Body of pancreas (tissue), 4 donors: ENCODE measurements around the gene S100A14. TPM values are rescaled to one million over a fixed set of nuclear protein-coding genes. Genes with fewer than 3 reads are reported as not detected.
"Not testable (repeated sequence)": the region's sequence is repeated elsewhere in the genome, so short reads cannot be mapped to it uniquely, and the experiment has no call there.

ENCODE experiments used
- ATAC-seq: fragments of 150-250 bp; one replicate; pipeline ENCODE4 v1.9.1; 2016
- DNase-seq, 4 donors: peaks; one replicate each; pipeline ENCODE4 v3.0.0-alpha.2; 2019
- H3K27ac ChIP-seq, 4 donors: fragments of 200-600 bp; sonication (generic); 1 replicate in 3 of 4; 2 replicates in 1 of 4; pipeline versions ENCODE4 v1.5.1 to v1.6.1; 2016 to 2019; ENCODE audit warnings: mild to moderate bottlenecking in 1 of 4, mixed read lengths in 1 of 4, moderate library complexity in 1 of 4
- H3K27me3 ChIP-seq, 2 donors: fragments of 200-600 bp; sonication (generic); one replicate each; pipeline ENCODE4 v1.6.0; 2016; ENCODE audit warnings: mild to moderate bottlenecking in 1 of 2
- H3K36me3 ChIP-seq, 2 donors: fragments of 200-600 bp; sonication (generic); replicated peaks in 1 of 2; 2 replicates each; pipeline ENCODE4 v1.5.1; 2016; ENCODE audit warnings: low read depth in 2 of 2; ENCODE audit not compliant: insufficient read depth in 1 of 2
- H3K4me1 ChIP-seq: fragments of 200-600 bp; sonication (generic); one replicate; pipeline ENCODE4 v1.6.0; 2016
- H3K4me3 ChIP-seq, 2 donors: fragments of 200-600 bp; sonication (generic); 1 replicate in 1 of 2; 2 replicates in 1 of 2; pipeline ENCODE4 v1.5.1; 2016 to 2019
- H3K9me3 ChIP-seq, 3 donors: fragments of 200-600 bp; sonication (generic); 1 replicate in 2 of 3; 2 replicates in 1 of 3; pipeline ENCODE4 v1.5.1; 2016
- CTCF ChIP-seq, 7 experiments: fragments of 450-650 bp in 4 of 7; fragments of 200-600 bp in 3 of 7; sonication (generic) in 3 of 7; IDR thresholded peaks; one replicate each; pipeline ENCODE4 v1.5.1; 2016 to 2019; ENCODE audit warnings: antibody characterized with exemption in 7 of 7
- POLR2A ChIP-seq, 3 donors: fragments of 450-650 bp; IDR thresholded peaks; one replicate each; pipeline ENCODE4 v1.6.1; 2016; ENCODE audit warnings: antibody characterized with exemption in 3 of 3, mild to moderate bottlenecking in 2 of 3
- WGBS, 2 donors: methylation state at CpG; one replicate each; pipeline ENCODE4 v1.1.5; 2017; 5-methylcytosine and 5-hydroxymethylcytosine counted together
- intact Hi-C: fragments of 100-400 bp; cut with DNase I; formaldehyde crosslinking; loops from one replicate; pipeline ENCODE4 v1.15.1; 2023
- total RNA-seq, 2 donors: library from RNA; depleted of rRNA; stranded (reverse); fragments of >200 nt; gene quantifications; one replicate each; pipeline ENCODE4 v1.1.0, GENCODE V29; 2016

Gene S100A14
- total RNA-seq, 2 donors from 2014 or later, result 12.2 to 30.4 TPM

GRCh38 chr1:153643100-153643499 lies 27.0 kb upstream of the S100A14 start:
- Histone ChIP-seq H3K27ac (peak overlapping the region in 2 of 4 donors; percentile 36 to 38), H3K36me3 (peaks cover 22 to 39% of the 10 kb centered on the region in 2 donors), H3K4me3 (no peak overlapping the region), H3K4me1 (peaks cover 80% of the 10 kb centered on the region), H3K27me3 (no peaks in the 10 kb centered on the region), H3K9me3 (no peaks in the 10 kb centered on the region)
- TF ChIP-seq CTCF (IDR thresholded peaks at IDR 0.05) (no peak), POLR2A (IDR thresholded peaks at IDR 0.05) (no peak)
- DNase-seq (no peak), ATAC-seq (no peak)
- 87 to 90% methylated on average over 11 of the region's 11 CpGs for WGBS, 2 donors
- intact Hi-C loops, result no loop called here

DNA sequence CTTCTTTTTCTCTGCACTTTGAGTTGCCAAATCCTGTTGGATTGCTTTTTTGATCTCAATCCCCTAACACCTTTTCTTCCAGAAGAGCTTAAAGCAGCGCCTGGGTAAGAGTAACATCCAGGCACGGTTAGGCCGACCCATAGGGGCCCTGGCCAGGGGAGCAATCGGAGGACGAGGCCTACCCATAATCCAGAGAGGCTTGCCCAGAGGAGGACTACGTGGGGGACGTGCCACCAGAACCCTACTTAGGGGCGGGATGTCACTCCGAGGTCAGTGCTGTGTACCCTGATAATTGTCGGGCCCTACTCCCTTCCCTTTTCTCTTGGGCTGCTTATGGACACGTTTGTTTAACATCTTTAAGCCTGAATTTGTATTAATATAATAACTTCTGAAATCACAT lies 26.0 kb upstream of the S100A14 start:
- ATAC-seq, result no peak
- whole genome bisulfite sequencing, 2 donors, result 78 to 83% methylated on average over 11 of the region's 11 CpGs
- no peak overlapping the region for H3K4me3 ChIP-seq
- no peaks in the 10 kb centered on the region for H3K27me3 ChIP-seq
- H3K9me3 ChIP-seq, result no peaks in the 10 kb centered on the region
- DNase-seq, result no peak
- peak overlapping the region in 1 of 4 donors; percentile 17 for H3K27ac ChIP-seq
- H3K4me1 ChIP-seq, result peaks cover 80% of the 10 kb centered on the region
- TF ChIP-seq POLR2A (IDR thresholded peaks at IDR 0.05) (no peak), CTCF (IDR thresholded peaks at IDR 0.05) (no peak)
- intact Hi-C loops, result no loop called here
- H3K36me3 ChIP-seq, result peaks cover 22 to 39% of the 10 kb centered on the region in 2 donors

- intact Hi-C loops, result no loop called here
- no peaks in the 10 kb centered on the region for H3K9me3 ChIP-seq
- no peaks in the 10 kb centered on the region for H3K27me3 ChIP-seq
- ATAC-seq (no peak), DNase-seq (no peak)
- TF ChIP-seq CTCF (IDR thresholded peaks at IDR 0.05) (no peak), POLR2A (IDR thresholded peaks at IDR 0.05) (no peak)
- peak overlapping the region in 1 of 4 donors; percentile 3 for H3K27ac ChIP-seq
- H3K4me1 ChIP-seq, result peaks cover 84% of the 10 kb centered on the region
- H3K36me3 ChIP-seq, result peaks cover 21 to 38% of the 10 kb centered on the region in 2 donors
- WGBS, 2 donors, result 51 to 63% methylated on average over 6 of the region's 6 CpGs
- no peak overlapping the region for H3K4me3 ChIP-seq
These were observed 24.7 kb upstream of the S100A14 start for GRCh38 chr1:153640861-153641260.

DNA sequence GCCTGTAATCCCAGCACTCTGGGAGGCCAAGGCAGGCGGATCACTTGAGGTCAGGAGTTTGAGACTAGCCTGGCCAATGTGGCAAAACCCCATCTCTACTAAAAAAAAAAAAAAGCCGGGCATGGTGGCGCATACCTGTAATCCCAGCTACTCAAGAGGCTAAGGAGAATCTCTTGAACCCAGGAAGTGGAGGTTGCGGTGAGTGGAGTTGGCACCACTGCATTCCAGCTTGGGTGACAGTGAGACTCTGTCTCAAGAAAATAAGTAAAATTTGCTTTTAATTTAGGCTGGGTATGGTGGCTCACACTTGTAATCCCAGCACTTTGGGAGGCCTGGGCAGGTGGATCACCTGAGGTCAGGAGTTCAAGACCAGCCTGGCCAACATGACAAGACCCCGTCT lies 24.1 kb upstream of the S100A14 start:
- ATAC-seq, H3K9me3 ChIP-seq, intact Hi-C loops, H3K27me3 ChIP-seq, H3K4me3 ChIP-seq, DNase-seq: not testable (repeated sequence)
- 94 to 95% methylated on average over 5 of the region's 5 CpGs for WGBS, 2 donors
- peak overlapping the region in 1 of 4 donors; percentile 3 for H3K27ac ChIP-seq
- H3K36me3 ChIP-seq, result peaks cover 14 to 33% of the 10 kb centered on the region in 2 donors
- H3K4me1 ChIP-seq, result peaks cover 91% of the 10 kb centered on the region

- ATAC-seq, result no peak
- intact Hi-C loops, result no loop called here
- H3K4me1 ChIP-seq, result peaks cover 88% of the 10 kb centered on the region
- H3K36me3 ChIP-seq, result peaks cover 9 to 30% of the 10 kb centered on the region in 2 donors
- 87 to 89% methylated on average over 3 of the region's 3 CpGs for WGBS, 2 donors
- no peak overlapping the region for H3K4me3 ChIP-seq
- DNase-seq, result no peak
- H3K9me3 ChIP-seq, result no peaks in the 10 kb centered on the region
- H3K27me3 ChIP-seq, result no peaks in the 10 kb centered on the region
- no peak for TF ChIP-seq POLR2A (IDR thresholded peaks at IDR 0.05)
- no peak for TF ChIP-seq CTCF (IDR thresholded peaks at IDR 0.05)
- H3K27ac ChIP-seq, result peak overlapping the region in 1 of 4 donors; percentile 99
These were observed 23.2 kb upstream of the S100A14 start for GRCh38 chr1:153639280-153639679.
